K562 (cell line): Measurements from ENCODE around the gene AKR1D1. TPM values are rescaled to one million over a fixed set of nuclear protein-coding genes. Genes with fewer than 3 reads are reported as not detected.

Source experiments
- CBX8 ChIP-seq: fragments of 200-600 bp; sonication (generic); IDR thresholded peaks from 2 replicates; pipeline ENCODE4 v1.6.1; 2012; ENCODE audit warnings: borderline replicate concordance, mixed run types, low read depth, mild to moderate bottlenecking, moderate library complexity, mixed read lengths, low read length, control low read depth, inconsistent platforms; ENCODE audit not compliant: poor library complexity, severe bottlenecking; ENCODE audit errors: extremely low read depth
- FOXJ3 ChIP-seq: sonication (generic); formaldehyde crosslinking; IDR thresholded peaks from 2 replicates; pipeline ENCODE4 v1.4.0; 2020; ENCODE audit warnings: mild to moderate bottlenecking, missing genetic modification reagents
- GABPB1 ChIP-seq: sonication (generic); formaldehyde crosslinking; IDR thresholded peaks from 2 replicates; pipeline ENCODE4 v1.8.0; 2022; ENCODE audit warnings: mild to moderate bottlenecking, missing genetic modification reagents
- GATAD2B ChIP-seq: fragments of 450-650 bp; IDR thresholded peaks from 2 replicates; pipeline ENCODE4 v1.6.1; 2017; ENCODE audit warnings: mild to moderate bottlenecking, borderline replicate concordance
- MBD2 ChIP-seq: sonication (generic); IDR thresholded peaks from 2 replicates; pipeline ENCODE4 v1.6.1; 2016; ENCODE audit warnings: low read depth, borderline replicate concordance
- RAD21 ChIP-seq, 2 experiments: fragments of 250-450 bp in 1 of 2; fragments of 450-650 bp in 1 of 2; sonication (Bioruptor Pico) in 1 of 2; formaldehyde crosslinking in 1 of 2; IDR thresholded peaks in 1 of 2; conservative IDR thresholded peaks in 1 of 2; 2 replicates each; pipeline versions ENCODE4 v1.4.0 to v1.8.0; 2020 to 2022; ENCODE audit warnings: mild to moderate bottlenecking in 2 of 2, moderate library complexity in 1 of 2
- RFX7 ChIP-seq: fragments of 250-450 bp; sonication (Bioruptor Pico); IDR thresholded peaks from 2 replicates; pipeline ENCODE4 v1.5.1; 2021; ENCODE audit warnings: mild to moderate bottlenecking
- STAT6 ChIP-seq: sonication (generic); formaldehyde crosslinking; IDR thresholded peaks from 2 replicates; pipeline ENCODE4 v1.8.1; 2023; ENCODE audit warnings: mild to moderate bottlenecking, missing genetic modification reagents
- polyA plus RNA-seq, 8 experiments: library from polyadenylated mRNA; depleted of rRNA in 4 of 8; stranded (reverse) in 5 of 8; unstranded in 3 of 8; fragments of >200 nt; fragmentation: Nextera tagmentation in 2 of 8; fragmentation: Illumina TruSeq in 1 of 8; extraction: Ambion mirVana in 2 of 8; extraction: Trizol in 1 of 8; gene quantifications; 2 replicates each; pipeline versions ENCODE4 v1.2.1 to v1.2.3, GENCODE V29; 2011 to 2014; ENCODE audit warnings: inconsistent platforms in 1 of 8, missing spikeins in 1 of 8
- total RNA-seq, 7 experiments: library from RNA; depleted of rRNA in 6 of 7; stranded (reverse); fragments of >200 nt in 6 of 7; fragmentation: Illumina TruSeq in 2 of 7; extraction: Trizol in 2 of 7; gene quantifications; 2 replicates each; pipeline versions ENCODE4 v1.2.1 to v1.2.3, GENCODE V29; 2011 to 2021; ENCODE audit warnings: low replicate concordance in 1 of 7
- TF ChIP-seq, protein P1 (sequence below): fragments of 200-600 bp; sonication (generic); IDR thresholded peaks from one replicate; pipeline ENCODE4 v1.6.1; 2012; ENCODE audit warnings: mild to moderate bottlenecking, low read depth, low read length, inconsistent platforms
- TF ChIP-seq, protein P2 (sequence below): fragments of 250-450 bp; sonication (Bioruptor Pico); IDR thresholded peaks from 2 replicates; pipeline ENCODE4 v1.6.1; 2021; ENCODE audit warnings: mild to moderate bottlenecking
- TF ChIP-seq, protein P3 (sequence below): fragments of 450-650 bp; formaldehyde crosslinking; IDR thresholded peaks from 2 replicates; pipeline ENCODE4 v1.4.0; 2022; ENCODE audit warnings: mild to moderate bottlenecking, moderate library complexity

Gene AKR1D1
- total and polyA plus RNA-seq, 9 of the 15 experiments (the other 6 are each of a cell fraction or from before 2014, with no cell fraction given), result not detected

DNA sequence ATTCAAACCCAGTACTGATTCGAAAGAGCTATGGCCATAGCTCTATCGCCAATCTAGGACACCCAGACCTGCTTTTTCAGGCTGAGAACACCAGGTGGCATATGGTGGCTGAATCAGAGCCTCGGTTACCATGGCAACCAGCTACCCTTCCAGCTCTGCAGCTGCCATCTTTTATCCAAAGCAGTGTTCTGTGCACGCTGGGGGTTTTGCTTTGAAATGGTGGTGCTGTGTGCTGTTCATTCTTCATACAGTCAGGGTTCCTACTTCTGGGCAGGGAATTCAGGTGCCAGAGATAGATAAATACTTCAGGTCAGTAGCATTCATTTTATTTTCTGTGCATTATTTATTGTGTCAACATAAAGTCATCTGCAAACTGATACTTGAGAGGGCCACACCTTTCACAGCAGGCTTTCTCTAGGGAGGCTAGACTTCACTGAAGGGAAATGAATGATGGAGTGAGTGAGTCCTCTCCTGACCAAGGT is 85.4 kb downstream of the AKR1D1 start (continued):
- TF ChIP-seq, protein P1, sequence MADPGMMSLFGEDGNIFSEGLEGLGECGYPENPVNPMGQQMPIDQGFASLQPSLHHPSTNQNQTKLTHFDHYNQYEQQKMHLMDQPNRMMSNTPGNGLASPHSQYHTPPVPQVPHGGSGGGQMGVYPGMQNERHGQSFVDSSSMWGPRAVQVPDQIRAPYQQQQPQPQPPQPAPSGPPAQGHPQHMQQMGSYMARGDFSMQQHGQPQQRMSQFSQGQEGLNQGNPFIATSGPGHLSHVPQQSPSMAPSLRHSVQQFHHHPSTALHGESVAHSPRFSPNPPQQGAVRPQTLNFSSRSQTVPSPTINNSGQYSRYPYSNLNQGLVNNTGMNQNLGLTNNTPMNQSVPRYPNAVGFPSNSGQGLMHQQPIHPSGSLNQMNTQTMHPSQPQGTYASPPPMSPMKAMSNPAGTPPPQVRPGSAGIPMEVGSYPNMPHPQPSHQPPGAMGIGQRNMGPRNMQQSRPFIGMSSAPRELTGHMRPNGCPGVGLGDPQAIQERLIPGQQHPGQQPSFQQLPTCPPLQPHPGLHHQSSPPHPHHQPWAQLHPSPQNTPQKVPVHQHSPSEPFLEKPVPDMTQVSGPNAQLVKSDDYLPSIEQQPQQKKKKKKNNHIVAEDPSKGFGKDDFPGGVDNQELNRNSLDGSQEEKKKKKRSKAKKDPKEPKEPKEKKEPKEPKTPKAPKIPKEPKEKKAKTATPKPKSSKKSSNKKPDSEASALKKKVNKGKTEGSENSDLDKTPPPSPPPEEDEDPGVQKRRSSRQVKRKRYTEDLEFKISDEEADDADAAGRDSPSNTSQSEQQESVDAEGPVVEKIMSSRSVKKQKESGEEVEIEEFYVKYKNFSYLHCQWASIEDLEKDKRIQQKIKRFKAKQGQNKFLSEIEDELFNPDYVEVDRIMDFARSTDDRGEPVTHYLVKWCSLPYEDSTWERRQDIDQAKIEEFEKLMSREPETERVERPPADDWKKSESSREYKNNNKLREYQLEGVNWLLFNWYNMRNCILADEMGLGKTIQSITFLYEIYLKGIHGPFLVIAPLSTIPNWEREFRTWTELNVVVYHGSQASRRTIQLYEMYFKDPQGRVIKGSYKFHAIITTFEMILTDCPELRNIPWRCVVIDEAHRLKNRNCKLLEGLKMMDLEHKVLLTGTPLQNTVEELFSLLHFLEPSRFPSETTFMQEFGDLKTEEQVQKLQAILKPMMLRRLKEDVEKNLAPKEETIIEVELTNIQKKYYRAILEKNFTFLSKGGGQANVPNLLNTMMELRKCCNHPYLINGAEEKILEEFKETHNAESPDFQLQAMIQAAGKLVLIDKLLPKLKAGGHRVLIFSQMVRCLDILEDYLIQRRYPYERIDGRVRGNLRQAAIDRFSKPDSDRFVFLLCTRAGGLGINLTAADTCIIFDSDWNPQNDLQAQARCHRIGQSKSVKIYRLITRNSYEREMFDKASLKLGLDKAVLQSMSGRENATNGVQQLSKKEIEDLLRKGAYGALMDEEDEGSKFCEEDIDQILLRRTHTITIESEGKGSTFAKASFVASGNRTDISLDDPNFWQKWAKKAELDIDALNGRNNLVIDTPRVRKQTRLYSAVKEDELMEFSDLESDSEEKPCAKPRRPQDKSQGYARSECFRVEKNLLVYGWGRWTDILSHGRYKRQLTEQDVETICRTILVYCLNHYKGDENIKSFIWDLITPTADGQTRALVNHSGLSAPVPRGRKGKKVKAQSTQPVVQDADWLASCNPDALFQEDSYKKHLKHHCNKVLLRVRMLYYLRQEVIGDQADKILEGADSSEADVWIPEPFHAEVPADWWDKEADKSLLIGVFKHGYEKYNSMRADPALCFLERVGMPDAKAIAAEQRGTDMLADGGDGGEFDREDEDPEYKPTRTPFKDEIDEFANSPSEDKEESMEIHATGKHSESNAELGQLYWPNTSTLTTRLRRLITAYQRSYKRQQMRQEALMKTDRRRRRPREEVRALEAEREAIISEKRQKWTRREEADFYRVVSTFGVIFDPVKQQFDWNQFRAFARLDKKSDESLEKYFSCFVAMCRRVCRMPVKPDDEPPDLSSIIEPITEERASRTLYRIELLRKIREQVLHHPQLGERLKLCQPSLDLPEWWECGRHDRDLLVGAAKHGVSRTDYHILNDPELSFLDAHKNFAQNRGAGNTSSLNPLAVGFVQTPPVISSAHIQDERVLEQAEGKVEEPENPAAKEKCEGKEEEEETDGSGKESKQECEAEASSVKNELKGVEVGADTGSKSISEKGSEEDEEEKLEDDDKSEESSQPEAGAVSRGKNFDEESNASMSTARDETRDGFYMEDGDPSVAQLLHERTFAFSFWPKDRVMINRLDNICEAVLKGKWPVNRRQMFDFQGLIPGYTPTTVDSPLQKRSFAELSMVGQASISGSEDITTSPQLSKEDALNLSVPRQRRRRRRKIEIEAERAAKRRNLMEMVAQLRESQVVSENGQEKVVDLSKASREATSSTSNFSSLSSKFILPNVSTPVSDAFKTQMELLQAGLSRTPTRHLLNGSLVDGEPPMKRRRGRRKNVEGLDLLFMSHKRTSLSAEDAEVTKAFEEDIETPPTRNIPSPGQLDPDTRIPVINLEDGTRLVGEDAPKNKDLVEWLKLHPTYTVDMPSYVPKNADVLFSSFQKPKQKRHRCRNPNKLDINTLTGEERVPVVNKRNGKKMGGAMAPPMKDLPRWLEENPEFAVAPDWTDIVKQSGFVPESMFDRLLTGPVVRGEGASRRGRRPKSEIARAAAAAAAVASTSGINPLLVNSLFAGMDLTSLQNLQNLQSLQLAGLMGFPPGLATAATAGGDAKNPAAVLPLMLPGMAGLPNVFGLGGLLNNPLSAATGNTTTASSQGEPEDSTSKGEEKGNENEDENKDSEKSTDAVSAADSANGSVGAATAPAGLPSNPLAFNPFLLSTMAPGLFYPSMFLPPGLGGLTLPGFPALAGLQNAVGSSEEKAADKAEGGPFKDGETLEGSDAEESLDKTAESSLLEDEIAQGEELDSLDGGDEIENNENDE, result no peak
- TF ChIP-seq, protein P2, sequence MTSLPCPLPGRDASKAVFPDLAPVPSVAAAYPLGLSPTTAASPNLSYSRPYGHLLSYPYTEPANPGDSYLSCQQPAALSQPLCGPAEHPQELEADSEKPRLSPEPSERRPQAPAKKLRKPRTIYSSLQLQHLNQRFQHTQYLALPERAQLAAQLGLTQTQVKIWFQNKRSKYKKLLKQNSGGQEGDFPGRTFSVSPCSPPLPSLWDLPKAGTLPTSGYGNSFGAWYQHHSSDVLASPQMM (CRISPR knock-in tag), result no peak
- 0 out of 2 replicates have a peak, but pooled peaks have one; percentile 23 for TF ChIP-seq GABPB1 (CRISPR knock-in tag)
- TF ChIP-seq STAT6 (CRISPR knock-in tag), result no peak
- TF ChIP-seq RFX7 (CRISPR knock-in tag), result no peak
- no peak for TF ChIP-seq MBD2
- TF ChIP-seq, protein P3, sequence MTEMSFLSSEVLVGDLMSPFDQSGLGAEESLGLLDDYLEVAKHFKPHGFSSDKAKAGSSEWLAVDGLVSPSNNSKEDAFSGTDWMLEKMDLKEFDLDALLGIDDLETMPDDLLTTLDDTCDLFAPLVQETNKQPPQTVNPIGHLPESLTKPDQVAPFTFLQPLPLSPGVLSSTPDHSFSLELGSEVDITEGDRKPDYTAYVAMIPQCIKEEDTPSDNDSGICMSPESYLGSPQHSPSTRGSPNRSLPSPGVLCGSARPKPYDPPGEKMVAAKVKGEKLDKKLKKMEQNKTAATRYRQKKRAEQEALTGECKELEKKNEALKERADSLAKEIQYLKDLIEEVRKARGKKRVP (CRISPR knock-in tag), result no peak
- TF ChIP-seq FOXJ3 (CRISPR knock-in tag), result no peak
- TF ChIP-seq RAD21 (CRISPR knock-in tag; conservative IDR thresholded peaks at IDR 0.05 in 1 of 2, IDR thresholded peaks at IDR 0.05 in 1 of 2), result peak; percentile 96 to 97
- TF ChIP-seq GATAD2B, result no peak
- TF ChIP-seq CBX8, result no peak
